HG03571 (cell line): ENCODE data around the gene OR7C2.
"Not testable (repeated sequence)": the region's sequence is repeated elsewhere in the genome, so short reads cannot be mapped to it uniquely, and the experiment has no call there.

Experiments used
- ATAC-seq: cut with Tn5 transposase; IDR thresholded peaks from one replicate; pipeline ENCODE4 v1.9.1; 2021; ENCODE audit not compliant: unreplicated experiment

Gene OR7C2

DNA sequence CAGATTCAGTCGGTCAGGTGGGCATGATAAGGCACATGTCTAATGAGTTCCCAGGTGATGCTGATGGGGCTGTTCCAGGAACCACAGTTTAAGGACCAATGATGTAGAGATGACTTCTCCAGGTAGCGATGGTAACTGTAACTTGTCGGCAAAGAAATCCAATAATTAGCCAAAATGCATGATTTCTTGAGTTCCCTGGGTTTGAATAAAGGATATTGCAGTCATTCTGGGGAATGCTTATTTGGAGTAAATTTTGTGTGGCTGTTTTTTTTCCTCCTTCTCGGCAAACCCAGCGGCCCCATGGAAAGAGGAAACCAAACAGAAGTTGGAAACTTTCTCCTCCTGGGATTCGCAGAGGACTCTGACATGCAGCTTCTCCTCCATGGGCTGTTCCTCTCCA is at the start of gene OR7C2:
Gene OR7C2, plus strand, starts transcription at position 301 of the 400 bp plus-strand sequence. Its CDS starts 0 bp downstream, at position 301.
- no peak for ATAC-seq

DNA sequence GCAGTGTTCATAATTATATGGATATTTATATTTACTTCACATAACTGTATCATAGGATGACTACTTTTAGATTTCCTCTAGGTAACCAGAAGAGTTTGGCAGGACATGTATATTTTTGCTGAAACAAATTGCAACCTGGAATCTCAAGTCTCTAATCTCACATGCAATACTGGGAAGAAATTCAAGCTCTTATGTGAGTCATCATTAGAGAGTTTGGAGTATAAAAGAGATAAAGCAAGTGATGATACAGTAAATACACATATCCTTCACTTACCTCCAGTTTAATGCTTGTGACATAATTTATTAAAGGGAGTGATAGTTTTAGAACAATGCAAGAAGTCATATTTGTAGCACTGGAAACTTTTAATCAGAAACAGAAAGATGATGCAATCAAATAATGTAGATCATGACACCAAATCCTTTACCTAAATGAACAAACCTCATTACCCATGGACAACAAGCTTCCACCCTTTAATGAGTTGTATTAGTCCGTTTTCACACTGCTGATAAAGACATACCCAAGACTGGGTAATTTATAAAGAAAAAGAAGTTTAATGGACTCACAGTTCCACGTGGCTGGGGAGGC is 39.5 kb upstream of the OR7C2 start:
- no peak for ATAC-seq

DNA sequence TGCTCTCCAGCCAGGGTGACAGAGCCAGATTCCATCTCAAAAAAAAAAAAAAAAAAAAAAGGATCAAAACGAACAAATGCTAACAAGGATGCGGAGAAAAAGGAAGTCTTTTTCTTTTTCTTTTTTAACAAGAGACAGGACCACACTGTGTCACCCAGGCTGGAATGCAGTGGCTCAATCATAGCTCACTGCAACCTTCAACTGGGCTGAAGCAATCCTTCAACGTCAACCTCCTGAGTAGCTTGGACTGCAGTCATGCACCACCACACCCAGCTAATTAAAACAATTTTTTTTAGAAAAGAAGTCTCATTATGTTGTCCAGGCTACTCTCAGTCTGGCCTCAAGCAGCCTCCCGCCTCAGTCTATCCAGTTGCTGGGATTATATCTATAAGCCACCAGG is 34.6 kb upstream of the OR7C2 start:
- ATAC-seq: no peak

DNA sequence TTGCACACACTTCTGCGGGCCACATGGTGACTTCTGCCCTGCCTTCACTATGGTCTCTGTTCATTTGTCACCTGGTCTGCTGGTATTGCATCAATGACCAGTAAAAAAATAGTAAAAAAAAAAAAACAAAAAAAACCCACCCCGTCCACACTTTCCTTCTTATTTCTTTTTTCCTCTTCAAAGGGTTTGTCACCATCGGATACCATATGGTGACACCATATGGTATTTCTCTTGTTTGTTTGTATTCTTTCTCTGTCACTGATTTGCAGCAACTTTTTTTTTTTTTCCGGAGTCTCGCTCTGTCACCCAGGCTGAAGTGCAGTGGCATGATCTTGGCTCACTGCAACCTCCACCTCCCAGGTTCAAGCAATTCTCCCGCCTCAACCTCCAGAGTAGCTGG is 26.2 kb upstream of the OR7C2 start:
- ATAC-seq: no peak

DNA sequence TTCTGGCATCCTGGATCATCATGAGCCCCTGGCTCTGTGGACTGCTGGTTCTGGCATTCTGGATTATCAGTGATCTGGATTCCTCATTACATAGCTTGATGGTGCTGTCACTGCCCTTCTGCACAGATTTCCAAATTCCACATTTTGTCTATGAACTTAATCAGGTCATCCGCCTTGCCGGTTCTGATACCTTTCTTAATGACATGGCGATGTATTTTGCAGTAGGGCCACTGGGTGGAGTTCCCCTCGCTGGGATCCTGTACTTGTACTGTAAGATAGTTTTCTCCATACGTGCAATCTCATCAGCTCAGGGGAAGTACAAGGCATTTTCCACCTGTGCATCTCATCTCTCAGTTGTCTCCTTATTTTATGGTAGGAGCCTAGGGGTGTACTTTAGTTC is 24.4 kb upstream of the OR7C2 start:
- ATAC-seq: no peak

DNA sequence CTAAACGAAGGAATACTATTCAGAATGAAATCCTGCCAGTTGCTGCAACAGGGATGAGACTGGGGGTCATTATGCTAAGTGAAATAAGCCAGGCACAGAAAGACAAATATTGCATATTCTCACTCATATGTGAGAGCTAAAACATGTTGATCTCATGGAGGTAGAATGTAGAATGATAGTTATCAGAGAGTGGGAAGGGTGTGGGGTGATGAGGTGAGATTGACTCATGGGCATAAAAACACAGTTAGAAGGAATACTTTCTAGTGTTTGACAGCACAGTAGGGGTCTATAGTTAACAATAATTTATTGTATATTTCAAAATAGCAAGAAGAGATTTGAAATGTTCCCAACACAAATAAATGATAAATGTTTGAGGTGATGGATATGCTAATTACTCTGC is 7.8 kb upstream of the OR7C2 start:
- ATAC-seq: no peak

DNA sequence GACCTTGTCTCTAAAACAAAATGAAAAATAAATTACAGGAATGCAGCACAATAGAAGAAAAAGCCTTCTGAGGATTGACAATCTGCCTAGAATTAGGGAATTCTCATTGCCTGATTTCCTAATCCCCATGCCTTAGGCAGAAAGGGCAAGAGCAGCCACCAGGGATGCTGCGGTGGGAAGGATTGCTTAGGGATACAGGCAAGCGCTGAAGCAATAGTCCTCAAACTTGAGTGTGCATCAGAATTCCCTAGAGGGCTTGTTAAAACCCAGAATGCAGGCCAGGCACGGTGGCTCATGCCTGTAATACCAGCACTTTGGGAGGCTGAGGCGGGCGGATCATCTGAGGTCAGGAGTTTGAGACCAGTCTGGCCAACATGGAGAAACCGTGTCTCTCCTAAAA is 1.0 kb upstream of the OR7C2 start:
- no peak for ATAC-seq

DNA sequence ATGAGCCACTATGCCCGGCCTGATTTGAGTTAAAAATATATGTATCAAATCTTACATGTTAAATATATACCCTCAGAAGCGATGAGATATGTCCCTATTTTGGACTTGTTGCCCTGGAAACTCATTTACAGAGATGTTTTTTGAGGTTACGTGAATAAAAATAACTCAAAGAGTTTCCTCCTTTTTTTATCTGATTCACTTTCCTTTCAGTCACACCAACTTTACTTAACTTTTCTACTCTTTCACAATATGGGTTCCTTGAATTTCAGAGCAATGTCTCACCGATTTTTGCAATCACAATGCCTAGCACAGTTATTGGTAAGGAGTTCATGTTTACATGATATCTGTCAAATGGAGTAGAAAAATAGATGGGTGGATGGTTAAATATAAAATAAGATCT is 2.3 kb downstream of the OR7C2 start:
- no peak for ATAC-seq

DNA sequence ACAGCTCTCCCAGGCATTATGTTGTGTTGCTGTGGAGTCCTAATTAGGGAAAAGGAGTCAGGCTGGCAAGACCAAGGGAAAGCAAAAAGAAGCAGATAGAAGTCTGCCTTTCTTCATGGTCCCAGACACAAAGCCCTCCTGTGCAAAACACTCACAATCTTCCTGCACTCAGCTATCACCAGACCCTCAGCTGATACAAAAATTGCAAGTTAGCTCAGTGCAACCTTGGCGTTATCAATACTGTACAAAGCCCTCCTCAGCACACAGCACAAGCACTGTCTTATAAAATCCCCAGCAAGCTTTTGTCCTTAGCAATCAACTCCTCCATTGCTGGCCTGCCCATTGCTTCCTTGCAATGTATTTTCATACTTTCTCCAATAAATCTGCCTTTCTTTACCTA is 3.2 kb downstream of the OR7C2 start:
- ATAC-seq: no peak

DNA sequence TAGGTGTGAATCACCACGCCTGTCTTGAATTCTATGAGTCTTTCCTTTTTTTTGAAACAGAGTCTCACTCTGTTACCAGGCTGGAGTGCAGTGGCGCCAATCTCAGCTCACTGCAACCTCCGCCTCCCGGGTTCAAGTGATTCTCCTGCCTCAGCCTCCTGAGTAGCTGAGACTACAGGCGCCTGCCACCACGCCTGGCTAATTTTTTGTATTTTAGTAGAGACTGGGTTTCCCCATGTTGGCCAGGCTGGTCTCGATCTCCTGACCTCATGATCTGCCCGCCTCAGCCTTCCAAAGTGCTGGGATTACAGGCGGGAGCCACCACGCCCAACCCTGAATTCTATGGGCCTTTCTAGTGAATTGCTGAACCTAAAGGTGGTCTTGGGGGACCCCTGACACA is 8.1 kb downstream of the OR7C2 start:
- not testable (repeated sequence) for ATAC-seq

DNA sequence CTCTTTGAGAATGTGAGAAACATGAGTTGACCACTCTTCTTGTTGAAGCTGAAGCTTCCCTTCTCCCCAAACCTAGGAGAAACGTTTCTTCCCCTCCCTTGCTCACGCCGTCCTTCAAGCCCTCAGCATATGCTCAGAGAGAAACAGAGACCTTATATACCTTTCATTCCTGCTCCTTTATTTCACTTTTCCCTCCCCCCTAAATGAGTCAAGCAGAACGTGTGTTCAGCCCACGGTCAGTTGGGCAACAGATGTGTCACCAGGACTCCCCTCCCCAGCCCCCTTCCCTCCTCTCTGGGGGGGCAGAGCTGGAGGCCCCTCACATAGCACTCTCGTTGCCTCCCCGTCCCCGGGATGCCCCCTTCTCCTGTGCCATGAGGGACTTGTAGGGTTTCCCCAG is 8.6 kb downstream of the OR7C2 start:
- no peak for ATAC-seq

DNA sequence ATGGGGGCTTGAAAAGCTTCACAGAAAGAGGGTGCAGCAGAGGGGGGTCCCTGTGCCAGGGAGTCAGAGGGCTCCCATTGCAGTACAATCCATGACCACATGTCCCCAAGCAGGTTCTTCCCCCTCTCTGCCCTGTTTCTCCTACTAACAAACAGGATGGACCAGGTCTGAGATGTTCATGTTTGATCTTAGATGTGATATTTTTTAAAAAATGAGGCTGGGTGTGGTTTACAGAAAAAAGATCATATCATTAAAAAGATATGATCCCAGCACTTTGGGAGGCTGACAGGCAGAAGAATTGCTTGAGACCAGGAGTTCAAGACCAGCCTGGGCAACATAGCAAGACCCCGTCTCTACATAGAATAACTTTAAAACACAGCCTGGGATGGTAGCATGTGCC is 9.1 kb downstream of the OR7C2 start:
- ATAC-seq: no peak

DNA sequence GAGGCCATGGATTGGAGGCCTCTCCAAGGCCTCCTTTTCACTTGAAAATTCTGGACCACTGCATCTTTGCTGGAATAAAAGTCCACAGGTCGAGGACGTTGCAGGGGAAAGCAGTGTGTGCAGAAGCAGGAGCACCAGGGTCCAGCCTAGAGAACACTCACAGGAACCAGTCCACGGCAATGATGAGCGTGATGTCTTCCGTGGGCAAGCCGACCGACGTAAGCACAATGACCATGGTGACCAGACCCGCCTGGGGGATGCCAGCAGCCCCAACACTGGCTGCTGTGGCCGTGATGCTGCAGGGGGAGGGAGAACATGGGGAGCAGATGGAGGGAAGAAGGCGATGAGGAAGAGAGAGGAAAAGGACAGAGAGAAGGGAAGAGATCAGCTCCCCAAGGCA is 11.5 kb downstream of the OR7C2 start:
- ATAC-seq: no peak

DNA sequence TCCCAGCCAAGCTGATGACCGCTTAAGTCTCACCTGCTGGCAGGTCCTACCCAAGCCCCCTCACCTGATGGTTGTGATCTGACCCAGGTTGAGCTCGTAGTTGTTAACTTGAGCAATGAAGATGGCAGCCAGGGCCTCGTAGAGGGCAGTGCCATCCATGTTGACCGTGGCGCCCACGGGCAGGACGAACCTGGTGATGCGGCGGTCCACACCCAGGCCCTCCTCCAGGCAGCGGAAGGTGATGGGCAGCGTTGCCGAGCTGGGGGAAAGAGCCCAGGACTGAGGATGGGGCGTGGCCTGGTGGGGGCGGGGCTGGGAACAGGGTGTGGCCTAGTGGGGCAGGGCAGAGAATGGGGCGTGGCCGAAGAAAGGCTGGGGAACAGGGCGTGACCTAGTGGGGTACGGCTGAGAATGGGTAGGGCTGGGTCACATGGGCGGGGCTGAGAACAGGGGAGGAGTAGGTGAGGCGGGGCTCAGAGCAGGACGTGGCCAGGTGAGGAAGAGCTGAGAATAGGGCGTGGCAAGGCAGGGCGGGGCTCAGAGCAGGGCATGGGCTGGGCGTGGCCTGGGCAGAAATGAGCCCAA is 12.9 kb downstream of the OR7C2 start:
- ATAC-seq: no peak

DNA sequence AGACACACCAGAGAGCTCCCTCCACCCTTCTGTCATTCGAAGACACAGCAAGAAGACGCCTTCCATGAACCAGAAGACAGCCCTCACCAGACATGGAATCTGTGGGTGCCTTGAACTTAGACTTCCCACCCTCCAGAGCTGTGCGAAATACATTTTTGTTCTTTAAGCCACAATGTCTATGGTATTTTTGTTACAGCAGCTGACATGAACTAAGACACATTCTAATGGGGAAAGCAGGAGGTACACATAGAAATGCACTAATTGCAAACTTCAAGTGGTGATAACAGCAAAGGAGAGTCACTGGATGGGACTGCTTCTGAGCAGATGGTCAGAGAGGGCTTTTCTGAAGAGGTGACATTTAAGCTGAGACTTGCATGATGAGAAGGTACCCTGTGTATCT is 16.2 kb downstream of the OR7C2 start:
- ATAC-seq: no peak

DNA sequence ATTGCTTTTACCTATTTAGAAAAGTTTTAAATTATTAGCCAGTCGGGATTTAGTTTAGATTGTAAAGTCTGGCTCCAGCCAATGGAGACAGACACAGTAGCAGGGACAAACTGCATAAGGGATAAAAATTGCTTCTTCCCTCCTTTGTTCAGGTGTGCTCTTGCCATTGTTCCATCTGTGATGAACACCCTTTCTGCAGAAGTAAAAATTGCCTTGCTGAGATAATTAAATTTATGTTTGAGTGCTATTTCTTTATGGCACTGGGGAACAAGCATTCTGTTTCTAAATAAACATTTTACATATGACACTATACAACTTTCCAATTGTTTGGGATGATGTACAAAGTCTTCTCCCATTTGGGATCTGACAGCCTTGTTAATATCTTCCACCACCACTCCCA is 18.0 kb downstream of the OR7C2 start:
- ATAC-seq: no peak

DNA sequence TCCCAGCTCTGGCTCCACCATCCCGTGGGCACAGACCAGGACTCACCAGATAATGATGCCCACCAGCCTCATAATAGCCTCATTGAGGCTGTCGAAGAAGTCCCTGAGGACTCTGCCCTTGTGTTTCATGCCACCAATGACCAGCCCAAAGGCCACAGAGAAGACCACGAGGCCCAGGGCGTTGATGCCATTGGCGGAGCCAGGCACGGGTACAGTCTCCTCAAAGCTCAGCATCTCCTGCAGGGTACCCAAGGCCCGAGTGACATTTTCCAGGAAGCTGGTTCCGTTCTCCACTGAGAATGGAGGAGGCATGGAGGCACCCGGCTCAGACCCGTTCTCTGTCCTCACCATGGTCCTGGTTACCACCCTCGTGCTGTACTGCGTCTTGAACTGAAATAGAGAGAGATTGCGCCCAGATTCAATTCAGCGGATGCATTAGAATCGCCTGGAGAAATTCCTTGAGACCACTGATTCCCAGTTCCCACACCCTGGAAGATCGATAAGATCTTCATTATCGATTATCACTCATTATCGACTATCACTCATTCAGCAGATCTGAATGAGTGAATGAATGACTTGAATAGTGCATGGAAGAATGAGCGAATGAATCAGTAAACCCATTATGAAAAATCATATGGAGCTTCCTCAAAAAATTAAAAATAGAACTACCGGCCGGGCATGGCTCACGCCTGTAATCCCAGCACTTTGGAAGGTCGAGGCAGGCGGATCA is 20.8 kb downstream of the OR7C2 start:
- no peak for ATAC-seq

DNA sequence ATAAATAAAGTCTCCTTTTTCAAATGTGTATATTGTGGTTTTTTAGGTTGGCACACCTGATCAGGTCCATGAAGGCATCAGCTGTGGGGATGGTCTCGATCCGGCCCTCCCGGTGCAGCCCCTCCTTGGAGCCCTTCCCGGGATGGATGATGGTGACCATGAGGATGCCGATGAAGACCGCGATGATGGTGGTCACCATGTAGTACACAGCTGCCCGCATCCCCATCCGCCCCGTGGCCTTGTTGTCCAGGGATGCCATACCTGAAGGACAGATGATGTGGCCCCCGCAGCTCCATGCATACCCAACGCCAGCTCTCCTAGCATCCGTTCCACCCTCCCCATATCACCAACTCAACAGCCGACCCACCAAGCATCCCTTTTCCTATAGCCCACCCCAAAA is 27.0 kb downstream of the OR7C2 start:
- no peak for ATAC-seq

DNA sequence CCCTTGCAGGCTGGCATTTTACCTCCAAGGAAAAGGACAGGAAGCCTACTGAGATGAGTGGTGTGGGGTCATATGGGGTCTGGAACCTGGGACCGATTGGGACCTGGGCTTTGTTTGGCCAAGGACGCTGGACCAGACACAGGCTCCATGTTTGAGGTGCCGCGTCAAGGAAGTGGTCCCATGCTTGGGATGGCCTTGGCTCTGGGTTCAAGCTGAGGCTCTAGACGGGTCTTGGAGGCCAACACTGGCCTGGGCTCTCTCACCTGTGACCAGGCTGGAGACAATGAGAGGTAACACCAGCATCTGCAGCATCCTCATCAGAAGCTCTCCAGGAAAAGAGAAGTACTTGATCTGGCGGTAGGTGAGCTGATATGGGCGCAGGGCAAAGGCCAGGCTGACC is 30.2 kb downstream of the OR7C2 start:
- ATAC-seq: no peak

DNA sequence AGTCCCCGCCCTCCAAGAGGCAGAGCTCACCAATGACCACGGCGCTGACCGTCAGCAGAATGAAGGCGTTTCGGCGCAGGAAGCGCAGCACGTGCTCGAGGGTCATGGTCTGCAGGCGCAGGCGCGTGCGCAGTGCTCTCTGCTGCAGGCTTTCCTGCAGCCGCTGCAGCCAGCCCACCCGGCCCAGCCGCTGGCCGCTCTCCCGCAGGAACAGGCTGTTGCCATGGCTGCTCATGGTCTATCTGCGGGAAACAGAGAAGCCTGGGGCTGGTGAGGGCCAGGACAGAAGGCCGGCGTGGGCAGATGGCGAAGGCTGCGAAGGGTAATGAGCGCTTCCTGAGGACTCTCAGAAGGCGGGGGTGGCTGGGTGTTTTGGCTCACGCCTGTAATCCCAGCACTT is 31.4 kb downstream of the OR7C2 start:
- no peak for ATAC-seq

DNA sequence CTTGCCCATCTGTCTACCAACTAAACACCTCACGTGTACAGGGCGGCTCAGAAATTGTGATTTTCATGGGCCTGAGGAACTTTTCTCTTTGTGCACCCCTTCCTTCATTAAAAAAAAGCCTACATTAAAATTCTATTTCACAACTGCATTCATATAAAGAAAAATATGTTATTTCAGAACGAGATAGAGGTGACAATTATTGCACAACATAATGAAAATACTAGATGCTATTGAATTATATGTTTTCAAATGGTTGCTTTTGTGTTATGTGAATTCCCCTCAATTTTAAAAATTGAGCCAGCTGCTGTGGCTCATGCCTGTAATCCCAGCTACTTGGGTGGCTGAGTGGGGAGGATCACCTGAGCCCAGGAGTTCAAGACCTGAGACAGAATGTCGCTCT is 33.2 kb downstream of the OR7C2 start:
- ATAC-seq: no peak

DNA sequence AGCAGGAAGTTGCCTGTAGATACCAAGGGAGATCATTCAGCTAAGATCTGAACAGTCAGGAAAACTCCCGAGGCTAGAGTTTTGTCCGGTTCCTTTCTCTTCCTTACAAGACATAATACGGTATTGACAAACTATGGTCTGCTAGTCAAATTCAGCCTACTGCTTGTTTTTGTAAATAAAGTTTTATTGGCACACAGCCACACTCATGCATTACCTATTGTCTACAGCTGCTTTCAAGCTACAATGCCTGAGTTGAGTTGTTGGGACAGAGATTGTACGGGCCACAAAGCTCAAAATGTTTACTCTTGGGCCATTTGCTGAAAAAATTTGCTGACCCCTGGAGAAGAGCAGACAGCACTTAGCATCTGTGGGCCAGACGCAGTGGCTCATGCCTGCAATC is 35.8 kb downstream of the OR7C2 start:
- ATAC-seq: no peak
